ENCODE data around the gene ZNF598. TPM values are rescaled to one million over a fixed set of nuclear protein-coding genes. Genes with fewer than 3 reads are reported as not detected.
"Not testable (repeated sequence)": the region's sequence is repeated elsewhere in the genome, so short reads cannot be mapped to it uniquely, and the experiment has no call there.

The ZNF598 gene
- total RNA-seq, 1 donor from 2014 or later, result 46.1 TPM

GRCh38 chr16:1958715-1959268, 50.8 kb downstream of the ZNF598 start:
- Mint-ChIP-seq H3K27ac (no peak overlapping the region), H3K4me3 (peak overlapping the region; percentile 96), H3K27me3 (no peaks in the 10 kb centered on the region), H3K4me1 (ENCODE audit: unreplicated experiment) (peaks cover 17% of the 10 kb centered on the region), H3K9me3 (no peaks in the 10 kb centered on the region), H3K36me3 (peaks cover 9% of the 10 kb centered on the region)
- TF ChIP-seq CTCF (conservative IDR thresholded peaks at IDR 0.05), result no peak
- DNase-seq (ENCODE audit: extremely low spot score, unreplicated experiment), result no peak

- not testable (repeated sequence) for H3K36me3 Mint-ChIP-seq; H3K27me3 Mint-ChIP-seq; DNase-seq (ENCODE audit: extremely low spot score, unreplicated experiment); H3K27ac Mint-ChIP-seq; H3K4me3 Mint-ChIP-seq; H3K9me3 Mint-ChIP-seq
- peaks cover 12% of the 10 kb centered on the region for H3K4me1 Mint-ChIP-seq (ENCODE audit: unreplicated experiment)
Observed at GRCh38 chr16:1958143-1958491, 51.5 kb downstream of the ZNF598 start.

GRCh38 chr16:1957434-1958142, 52.0 kb downstream of the ZNF598 start:
- not testable (repeated sequence) for H3K27ac Mint-ChIP-seq; H3K36me3 Mint-ChIP-seq; H3K9me3 Mint-ChIP-seq; H3K27me3 Mint-ChIP-seq; H3K4me3 Mint-ChIP-seq; DNase-seq (ENCODE audit: extremely low spot score, unreplicated experiment)
- peaks cover 12% of the 10 kb centered on the region for H3K4me1 Mint-ChIP-seq (ENCODE audit: unreplicated experiment)

- no peaks in the 10 kb centered on the region for H3K9me3 Mint-ChIP-seq
- no peaks in the 10 kb centered on the region for H3K4me1 Mint-ChIP-seq (ENCODE audit: unreplicated experiment)
- no peak overlapping the region for H3K4me3 Mint-ChIP-seq
- no peaks in the 10 kb centered on the region for H3K36me3 Mint-ChIP-seq
- no peak for TF ChIP-seq CTCF (conservative IDR thresholded peaks at IDR 0.05)
- no peak overlapping the region for H3K27ac Mint-ChIP-seq
- H3K27me3 Mint-ChIP-seq, result no peaks in the 10 kb centered on the region
- DNase-seq (ENCODE audit: extremely low spot score, unreplicated experiment), result no peak
Observed at GRCh38 chr16:1953734-1954133, 55.9 kb downstream of the ZNF598 start.

GRCh38 chr16:1950559-1950958, 59.1 kb downstream of the ZNF598 start:
- Mint-ChIP-seq H3K27me3 (no peaks in the 10 kb centered on the region), H3K36me3 (no peaks in the 10 kb centered on the region), H3K4me1 (ENCODE audit: unreplicated experiment) (no peaks in the 10 kb centered on the region), H3K27ac (no peak overlapping the region), H3K9me3 (no peaks in the 10 kb centered on the region), H3K4me3 (no peak overlapping the region)
- DNase-seq (ENCODE audit: extremely low spot score, unreplicated experiment), result no peak
- no peak for TF ChIP-seq CTCF (conservative IDR thresholded peaks at IDR 0.05)

GRCh38 chr16:1950047-1950446, 59.6 kb downstream of the ZNF598 start:
- H3K27me3 Mint-ChIP-seq, result no peaks in the 10 kb centered on the region
- no peaks in the 10 kb centered on the region for H3K4me1 Mint-ChIP-seq (ENCODE audit: unreplicated experiment)
- no peak overlapping the region for H3K27ac Mint-ChIP-seq
- no peak for TF ChIP-seq CTCF (conservative IDR thresholded peaks at IDR 0.05)
- no peaks in the 10 kb centered on the region for H3K36me3 Mint-ChIP-seq
- H3K9me3 Mint-ChIP-seq, result no peaks in the 10 kb centered on the region
- H3K4me3 Mint-ChIP-seq, result no peak overlapping the region
- DNase-seq (ENCODE audit: extremely low spot score, unreplicated experiment), result no peak
